ENCODE data around the gene WDR38.

Gene WDR38

GRCh38 chr9:124852829-124853531, at the start of gene WDR38:
Gene WDR38 (plus strand): TSS chr9:124853460. CDS start chr9:124853532, 72 bp downstream.
- peak; percentile 82 to 88 for DNase-seq

- no peak for DNase-seq
Measured at GRCh38 chr9:124803911-124804310, 49.3 kb upstream of the WDR38 start.

- no peak for DNase-seq
Measured at GRCh38 chr9:124805186-124805585, 48.1 kb upstream of the WDR38 start.

- no peak for DNase-seq
Measured at GRCh38 chr9:124808246-124808956, 44.9 kb upstream of the WDR38 start.

GRCh38 chr9:124809211-124809610, 44.0 kb upstream of the WDR38 start:
- no peak for DNase-seq

- DNase-seq, result no peak
Measured at GRCh38 chr9:124809741-124810500, 43.3 kb upstream of the WDR38 start.

GRCh38 chr9:124810663-124811355, 42.5 kb upstream of the WDR38 start:
- DNase-seq, result no peak

- peak in 1 of 2 experiments; percentile 29 for DNase-seq
Measured at GRCh38 chr9:124812441-124812876, 40.8 kb upstream of the WDR38 start.

- DNase-seq, result no peak
Measured at GRCh38 chr9:124813041-124813440, 40.2 kb upstream of the WDR38 start.

GRCh38 chr9:124813501-124814163, 39.6 kb upstream of the WDR38 start:
- no peak for DNase-seq

- DNase-seq, result no peak
Measured at GRCh38 chr9:124814164-124814535, 39.1 kb upstream of the WDR38 start.

GRCh38 chr9:124815601-124816000, 37.7 kb upstream of the WDR38 start:
- no peak for DNase-seq

GRCh38 chr9:124818431-124819281, 34.6 kb upstream of the WDR38 start:
- DNase-seq, result peak; percentile 23 to 36

GRCh38 chr9:124820698-124821623, 32.3 kb upstream of the WDR38 start:
- no peak for DNase-seq

- no peak for DNase-seq
Measured at GRCh38 chr9:124828489-124829333, 24.5 kb upstream of the WDR38 start.

- DNase-seq, result no peak
Measured at GRCh38 chr9:124829334-124829669, 24.0 kb upstream of the WDR38 start.

- DNase-seq, result no peak
Measured at GRCh38 chr9:124830593-124830992, 22.7 kb upstream of the WDR38 start.

GRCh38 chr9:124831642-124832364, 21.5 kb upstream of the WDR38 start:
- no peak for DNase-seq

- DNase-seq, result no peak
Measured at GRCh38 chr9:124834591-124834990, 18.7 kb upstream of the WDR38 start.
